Progenitor cell of endocrine pancreas (in vitro differentiated cells): ENCODE results near the gene DEAF1. TPM values are rescaled to one million over a fixed set of nuclear protein-coding genes. Genes with fewer than 3 reads are reported as not detected.

Experiments
- DNase-seq: peaks from one replicate; pipeline ENCODE4 v3.0.0; 2021; ENCODE audit warnings: low spot score; ENCODE audit not compliant: unreplicated experiment
- H3K27ac Mint-ChIP-seq: 2 replicates; pipeline ENCODE4 v1.8.0; 2021; ENCODE audit warnings: mild to moderate bottlenecking, moderate library complexity, mixed read lengths
- H3K27me3 Mint-ChIP-seq: 2 replicates; pipeline ENCODE4 v1.8.0; 2021; ENCODE audit warnings: mixed read lengths
- H3K36me3 Mint-ChIP-seq: 2 replicates; pipeline ENCODE4 v1.8.0; 2022; ENCODE audit warnings: mixed read lengths; ENCODE audit not compliant: insufficient read depth
- H3K4me1 Mint-ChIP-seq: 2 replicates; pipeline ENCODE4 v1.8.0; 2021; ENCODE audit warnings: low read depth, mixed read lengths
- H3K4me3 Mint-ChIP-seq: 2 replicates; pipeline ENCODE4 v1.8.0; 2021; ENCODE audit warnings: low read depth, mild to moderate bottlenecking, moderate library complexity, mixed read lengths
- H3K9me3 Mint-ChIP-seq: 2 replicates; pipeline ENCODE4 v1.8.0; 2021; ENCODE audit warnings: low read depth, mixed read lengths
- CTCF ChIP-seq: fragments of 200-600 bp; sonication (generic); IDR thresholded peaks from one replicate; pipeline ENCODE4 v1.5.0; 2021; ENCODE audit warnings: antibody characterized with exemption, mild to moderate bottlenecking; ENCODE audit not compliant: unreplicated experiment
- total RNA-seq: library from RNA; stranded (reverse); gene quantifications from 2 replicates; pipeline ENCODE4 v1.2.1, GENCODE V29; 2021

DEAF1 gene
- total RNA-seq, 1 donor from 2014 or later, result 49.2 TPM

- no peak for DNase-seq
- H3K9me3 Mint-ChIP-seq, result no peaks in the 10 kb centered on the region
- TF ChIP-seq CTCF, result no peak
- H3K4me1 Mint-ChIP-seq, result peaks cover 2% of the 10 kb centered on the region
- no peak overlapping the region for H3K4me3 Mint-ChIP-seq
- no peak overlapping the region for H3K27ac Mint-ChIP-seq
- no peaks in the 10 kb centered on the region for H3K27me3 Mint-ChIP-seq
- H3K36me3 Mint-ChIP-seq, result peaks cover 1% of the 10 kb centered on the region
Measured at GRCh38 chr11:701741-702461, 6.9 kb upstream of the DEAF1 start.

DNA sequence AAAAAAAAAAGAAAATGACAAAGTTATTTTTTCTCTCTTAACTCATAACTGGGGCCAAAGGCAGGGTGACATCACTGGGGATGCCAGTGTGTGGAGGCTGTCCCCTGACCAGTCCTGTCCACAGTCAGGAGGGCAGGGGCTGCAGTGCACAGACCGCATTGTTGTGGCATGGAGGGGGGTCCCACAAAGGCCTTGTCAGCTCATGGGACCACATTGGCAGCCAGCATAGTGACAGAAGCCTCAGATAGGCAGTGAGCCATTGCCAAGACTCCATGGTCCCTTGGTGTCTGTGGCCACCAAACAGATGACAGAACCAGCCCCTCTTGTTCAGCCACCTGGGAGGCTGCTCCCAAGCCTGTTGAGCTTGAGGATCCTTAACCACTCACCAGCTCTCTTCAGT, 4.7 kb upstream of the DEAF1 start:
- H3K4me1 Mint-ChIP-seq, result no peaks in the 10 kb centered on the region
- H3K27ac Mint-ChIP-seq, result no peak overlapping the region
- H3K9me3 Mint-ChIP-seq, result no peaks in the 10 kb centered on the region
- peaks cover 1% of the 10 kb centered on the region for H3K36me3 Mint-ChIP-seq
- no peaks in the 10 kb centered on the region for H3K27me3 Mint-ChIP-seq
- no peak for DNase-seq
- no peak overlapping the region for H3K4me3 Mint-ChIP-seq
- no peak for TF ChIP-seq CTCF

GRCh38 chr11:699116-699508, 4.1 kb upstream of the DEAF1 start:
- no peak overlapping the region for H3K4me3 Mint-ChIP-seq
- H3K36me3 Mint-ChIP-seq, result peaks cover 1% of the 10 kb centered on the region

DNA sequence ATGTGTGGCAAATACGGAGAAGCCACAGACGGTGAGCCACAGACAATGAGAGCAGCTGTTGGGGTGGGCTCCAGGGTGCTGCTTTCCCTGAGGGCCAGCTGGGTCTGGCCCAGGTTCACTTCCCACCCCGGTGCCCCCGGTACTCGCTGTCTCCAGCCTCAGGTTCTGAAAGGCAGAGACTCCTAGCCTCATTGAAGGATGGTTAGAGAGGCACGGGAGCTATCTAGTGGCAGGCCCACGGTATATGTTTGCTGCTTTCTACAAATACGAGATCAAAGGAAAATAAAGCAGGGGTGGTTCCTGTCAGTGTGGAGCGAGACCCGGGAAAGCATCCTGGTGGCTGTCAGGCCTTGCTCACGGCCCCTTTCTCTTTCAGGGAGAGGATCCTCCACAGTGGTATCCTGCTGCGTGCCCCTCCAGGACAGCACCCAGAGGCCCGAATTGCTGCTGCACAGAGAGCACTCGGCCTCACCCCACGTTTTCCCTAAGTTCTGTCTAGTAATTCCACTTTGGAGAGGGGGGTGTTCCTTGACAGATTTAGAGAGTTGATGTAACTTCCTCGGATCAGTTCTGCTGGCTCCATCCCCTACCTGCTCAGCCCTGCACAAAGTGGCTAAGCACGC, 3.6 kb upstream of the DEAF1 start:
- Mint-ChIP-seq H3K36me3 (peaks cover 1% of the 10 kb centered on the region), H3K9me3 (no peaks in the 10 kb centered on the region), H3K27ac (no peak overlapping the region), H3K4me1 (peaks cover 1% of the 10 kb centered on the region), H3K27me3 (no peaks in the 10 kb centered on the region), H3K4me3 (no peak overlapping the region)
- no peak for TF ChIP-seq CTCF
- DNase-seq, result no peak

More at GRCh38 chr11:699116-699508, 4.1 kb upstream of the DEAF1 start:
- no peaks in the 10 kb centered on the region for H3K27me3 Mint-ChIP-seq
- H3K27ac Mint-ChIP-seq, result no peak overlapping the region
- DNase-seq, result no peak
- no peaks in the 10 kb centered on the region for H3K9me3 Mint-ChIP-seq
- H3K4me1 Mint-ChIP-seq, result no peaks in the 10 kb centered on the region
- TF ChIP-seq CTCF, result no peak

GRCh38 chr11:697811-698311, 2.8 kb upstream of the DEAF1 start:
- Mint-ChIP-seq H3K4me1 (peaks cover 8% of the 10 kb centered on the region), H3K9me3 (no peaks in the 10 kb centered on the region), H3K27ac (no peak overlapping the region), H3K36me3 (peaks cover 1% of the 10 kb centered on the region), H3K27me3 (no peaks in the 10 kb centered on the region), H3K4me3 (no peak overlapping the region)
- no peak for TF ChIP-seq CTCF
- DNase-seq, result no peak
